ENCODE measurements around the gene KRT84. TPM values are rescaled to one million over a fixed set of nuclear protein-coding genes. Genes with fewer than 3 reads are reported as not detected.

The KRT84 gene
- total RNA-seq, 4 donors from 2014 or later: not detected

DNA sequence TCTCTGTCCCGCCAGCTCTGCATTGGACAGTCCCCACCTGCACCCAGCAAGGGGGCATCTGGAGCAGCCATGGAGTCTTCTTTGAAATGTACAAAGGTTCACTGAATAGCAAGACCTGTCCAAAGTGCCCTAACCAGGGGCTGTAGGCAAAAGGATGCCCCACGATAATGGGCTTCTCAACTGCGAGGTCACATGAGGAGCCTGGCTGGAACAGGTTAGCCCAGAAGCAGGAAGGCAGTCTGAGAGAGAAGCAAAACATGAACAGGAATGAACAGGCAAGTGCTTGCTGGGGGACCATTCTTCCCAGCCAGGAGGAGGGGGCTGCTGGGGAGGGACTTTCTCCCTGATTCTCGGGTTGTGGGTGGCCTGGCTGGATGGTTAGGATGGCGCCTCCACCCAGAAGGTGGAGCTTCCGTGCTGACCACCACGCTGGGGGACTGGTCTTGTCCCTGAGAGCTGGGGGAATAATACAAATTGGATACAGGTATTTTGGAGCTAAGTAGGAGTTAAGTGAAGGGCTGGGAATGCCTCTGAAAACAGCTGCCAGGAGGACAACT, 25.3 kb downstream of the KRT84 start:
- Histone ChIP-seq H3K27ac (no peak overlapping the region), H3K4me1 (peaks cover 0 to 14% (median 3%) of the 10 kb centered on the region in 4 donors), H3K27me3 (no peaks in the 10 kb centered on the region), H3K4me3 (no peak overlapping the region), H3K9me3 (no peaks in the 10 kb centered on the region), H3K36me3 (no peaks in the 10 kb centered on the region)
- DNase-seq: no peak
- no peak for TF ChIP-seq CTCF (IDR thresholded peaks at IDR 0.05)

DNA sequence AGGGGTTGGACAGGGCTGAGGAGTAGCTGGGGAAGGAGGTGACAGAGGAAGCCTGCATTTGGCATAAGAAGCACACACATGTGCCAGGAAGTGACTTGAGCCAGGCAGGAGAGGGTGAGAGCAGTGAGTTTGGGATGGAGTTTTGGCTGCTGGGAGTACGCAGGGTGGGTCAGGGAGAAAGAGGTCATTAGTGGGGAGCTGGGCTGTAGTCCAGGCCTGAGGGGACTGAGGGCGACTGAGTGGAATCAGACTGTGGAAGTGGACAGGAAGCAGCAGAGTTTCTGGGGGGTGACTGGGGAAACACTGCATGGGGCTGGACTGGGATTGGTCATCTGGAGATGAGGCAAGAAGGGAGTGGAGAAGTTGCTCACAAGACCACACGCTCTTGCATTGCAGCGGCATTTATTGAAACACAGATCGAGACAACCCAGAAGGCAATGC, 25.8 kb downstream of the KRT84 start:
- no peak for DNase-seq
- Histone ChIP-seq H3K4me3 (no peak overlapping the region), H3K36me3 (no peaks in the 10 kb centered on the region), H3K4me1 (peaks cover 0 to 14% (median 3%) of the 10 kb centered on the region in 4 donors), H3K27ac (no peak overlapping the region), H3K27me3 (no peaks in the 10 kb centered on the region), H3K9me3 (no peaks in the 10 kb centered on the region)
- TF ChIP-seq CTCF (IDR thresholded peaks at IDR 0.05) (no peak), POLR2A (IDR thresholded peaks at IDR 0.05) (no peak)

DNA sequence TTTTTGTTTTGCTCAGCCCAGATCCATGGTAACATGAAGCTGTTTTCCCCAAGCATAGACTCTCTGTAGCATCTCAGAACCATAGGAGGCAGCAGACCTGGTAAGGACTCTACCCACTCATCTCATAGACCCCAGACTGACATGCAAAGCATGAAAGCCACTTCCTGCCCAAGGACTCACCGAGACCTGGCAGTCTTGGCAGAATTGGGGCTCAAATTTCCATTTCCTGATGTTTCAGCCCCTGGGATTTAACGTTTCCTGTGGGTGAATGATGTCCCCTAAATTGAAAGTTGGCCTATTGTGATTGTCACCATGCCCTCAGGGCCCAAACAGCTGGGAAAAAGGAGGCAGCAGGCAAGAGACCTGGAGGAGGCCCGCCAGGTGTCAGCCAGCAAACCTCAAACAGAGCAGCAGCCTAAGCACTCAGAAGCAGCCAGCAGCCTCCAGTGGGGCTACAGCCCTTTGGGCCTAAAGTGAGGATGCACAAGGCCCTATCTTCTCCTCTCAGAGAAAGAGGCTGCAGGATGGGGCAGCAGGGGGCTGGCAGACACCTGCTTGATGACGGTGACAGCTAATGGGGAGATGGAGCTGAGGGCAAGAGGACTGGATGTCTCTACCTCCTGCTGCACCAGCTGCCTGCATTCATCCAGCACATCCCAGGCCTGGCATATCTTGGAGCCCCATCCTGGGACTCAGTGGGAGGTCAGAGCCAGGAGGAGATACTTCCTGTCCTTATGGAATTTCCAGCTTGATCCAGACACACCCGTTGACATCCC, 26.7 kb downstream of the KRT84 start:
- H3K27ac ChIP-seq: peak overlapping the region in 1 of 4 donors; percentile 31
- TF ChIP-seq CTCF (IDR thresholded peaks at IDR 0.05) (no peak), POLR2A (IDR thresholded peaks at IDR 0.05) (no peak)
- H3K4me3 ChIP-seq: no peak overlapping the region
- peak in 2 of 3 donors; percentile 56 to 71 for DNase-seq
- no peaks in the 10 kb centered on the region for H3K9me3 ChIP-seq
- H3K36me3 ChIP-seq: no peaks in the 10 kb centered on the region
- H3K27me3 ChIP-seq: no peaks in the 10 kb centered on the region
- peaks cover 0 to 14% (median 3%) of the 10 kb centered on the region in 4 donors for H3K4me1 ChIP-seq

DNA sequence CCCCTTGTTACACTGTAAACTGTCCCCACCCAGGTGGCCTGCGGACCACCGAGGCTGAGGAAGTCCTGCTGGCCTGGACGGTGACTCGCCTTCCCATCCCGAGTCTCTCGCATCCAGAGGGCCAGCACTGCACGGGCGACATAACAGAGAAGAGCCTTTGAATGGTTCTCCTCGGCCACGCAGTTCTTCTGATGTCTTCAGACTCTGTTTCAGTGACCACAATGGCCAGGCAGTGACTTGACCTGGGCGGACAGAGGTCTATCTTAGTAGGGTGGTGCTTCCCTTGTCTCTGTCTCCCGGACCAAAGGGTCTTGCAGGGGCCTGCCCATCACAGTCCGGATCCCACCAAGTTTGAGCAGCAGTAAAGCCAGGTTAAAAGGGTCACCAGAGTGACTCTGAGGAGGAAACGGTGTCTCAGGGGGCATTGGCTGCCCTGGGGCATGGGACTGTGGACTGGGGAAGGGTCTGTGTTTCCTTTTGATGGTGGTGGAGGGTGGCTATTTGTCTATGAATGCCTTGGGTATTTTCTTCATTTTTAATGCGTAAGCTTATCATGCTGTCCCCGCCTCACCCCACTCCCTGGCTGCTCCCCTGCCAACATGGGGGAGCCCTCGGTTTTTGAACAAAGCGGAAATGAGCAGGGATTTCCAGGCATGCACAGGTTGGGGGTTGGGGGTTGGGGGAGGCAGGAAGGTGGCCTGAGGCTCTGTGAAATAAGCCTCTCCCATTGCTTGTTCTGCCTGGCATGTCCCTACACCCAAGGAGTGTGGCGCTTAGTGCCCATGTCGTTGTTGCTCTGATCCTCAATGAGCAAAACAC, 28.5 kb downstream of the KRT84 start:
- peaks cover 0 to 14% (median 3%) of the 10 kb centered on the region in 4 donors for H3K4me1 ChIP-seq
- H3K36me3 ChIP-seq: no peaks in the 10 kb centered on the region
- no peak overlapping the region for H3K27ac ChIP-seq
- H3K4me3 ChIP-seq: no peak overlapping the region
- no peaks in the 10 kb centered on the region for H3K27me3 ChIP-seq
- H3K9me3 ChIP-seq: no peaks in the 10 kb centered on the region
- TF ChIP-seq CTCF (IDR thresholded peaks at IDR 0.05) (no peak), POLR2A (IDR thresholded peaks at IDR 0.05) (no peak)
- peak in 1 of 3 donors; percentile 36 for DNase-seq

DNA sequence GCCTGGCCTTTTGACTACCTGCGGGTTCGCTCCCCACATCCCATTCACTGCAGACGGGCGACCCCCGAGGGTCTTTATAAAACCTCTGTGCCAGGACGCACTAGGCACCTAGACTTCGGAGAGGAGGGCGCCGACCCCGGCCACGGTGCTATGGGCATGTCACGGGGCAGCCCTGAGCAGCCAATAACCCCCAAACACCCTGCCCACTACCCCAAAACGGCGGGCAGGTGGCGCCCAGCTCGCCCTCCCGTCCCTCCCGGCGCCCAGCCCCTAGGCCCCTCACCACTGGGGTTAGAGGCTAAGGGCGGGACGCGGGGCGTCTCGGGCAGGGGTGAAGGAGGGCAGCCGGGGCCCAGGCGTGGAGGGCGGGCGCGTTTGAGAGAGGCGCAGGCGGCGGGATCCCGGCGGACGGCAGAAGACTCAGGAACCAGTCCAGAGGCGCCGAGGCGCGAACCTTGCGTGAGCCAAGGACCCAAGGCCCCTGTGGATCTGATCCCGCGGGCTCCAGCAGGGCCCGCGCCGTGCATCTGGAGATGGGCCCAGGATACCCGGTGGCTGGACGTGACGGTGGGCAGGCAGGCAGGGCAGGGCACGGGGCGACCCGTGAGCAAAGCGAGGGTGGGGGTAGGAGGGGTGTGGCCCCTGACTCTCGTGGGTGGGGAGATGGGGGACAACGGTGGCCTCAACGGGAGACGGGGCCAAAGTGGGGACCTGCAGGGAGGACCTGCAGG, 29.3 kb downstream of the KRT84 start:
- DNase-seq: peak in 1 of 3 donors; percentile 37
- no peaks in the 10 kb centered on the region for H3K36me3 ChIP-seq
- no peaks in the 10 kb centered on the region for H3K27me3 ChIP-seq
- peaks cover 0 to 14% (median 3%) of the 10 kb centered on the region in 4 donors for H3K4me1 ChIP-seq
- TF ChIP-seq CTCF (IDR thresholded peaks at IDR 0.05) (no peak), POLR2A (IDR thresholded peaks at IDR 0.05) (no peak)
- no peaks in the 10 kb centered on the region for H3K9me3 ChIP-seq
- H3K27ac ChIP-seq: no peak overlapping the region
- no peak overlapping the region for H3K4me3 ChIP-seq
